KOPT-K1 (cell line): ENCODE data around the gene GTF3C1.

Experiments
- H3K27ac ChIP-seq: fragments of 200-600 bp; sonication (generic); 2 replicates; pipeline ENCODE4 v1.5.1; 2016; ENCODE audit warnings: antibody characterized with exemption, mild to moderate bottlenecking, low read depth, low read length; ENCODE audit not compliant: poor library complexity, severe bottlenecking
- H3K36me3 ChIP-seq: fragments of 200-600 bp; sonication (generic); 2 replicates; pipeline ENCODE4 v1.5.1; 2017; ENCODE audit warnings: antibody characterized with exemption, mild to moderate bottlenecking, low read length, moderate library complexity; ENCODE audit not compliant: insufficient read depth
- H3K9me3 ChIP-seq: fragments of 200-600 bp; sonication (generic); 2 replicates; pipeline ENCODE4 v1.5.1; 2017; ENCODE audit warnings: antibody characterized with exemption, low read length, mild to moderate bottlenecking; ENCODE audit not compliant: insufficient read depth, poor library complexity, severe bottlenecking

Gene GTF3C1

GRCh38 chr16:27543801-27544200 lies 5.9 kb downstream of the GTF3C1 start:
- no peak overlapping the region for H3K27ac ChIP-seq
- peaks cover 73% of the 10 kb centered on the region for H3K36me3 ChIP-seq
- H3K9me3 ChIP-seq, result no peaks in the 10 kb centered on the region

DNA sequence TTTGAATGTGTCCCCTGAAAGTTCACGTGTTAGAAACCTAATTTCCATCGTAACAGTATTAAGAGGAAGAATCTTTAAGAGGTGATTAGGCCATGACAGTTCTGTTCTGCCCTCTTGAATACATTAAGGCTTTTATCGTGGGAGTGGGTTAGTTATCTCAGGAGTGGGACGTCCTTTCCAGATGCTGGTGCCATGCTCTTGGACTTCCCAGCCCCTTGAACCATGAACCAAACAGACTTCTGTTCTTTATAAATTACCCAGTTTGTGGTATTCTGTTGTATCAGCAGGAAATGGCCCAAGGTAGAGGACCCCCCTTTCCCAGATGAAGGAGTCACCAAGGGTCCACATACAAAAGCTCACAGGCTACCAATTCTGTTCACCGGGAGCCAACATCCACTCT lies 10.1 kb downstream of the GTF3C1 start:
- Histone ChIP-seq H3K9me3 (no peaks in the 10 kb centered on the region), H3K27ac (no peak overlapping the region), H3K36me3 (peaks cover 98% of the 10 kb centered on the region)

DNA sequence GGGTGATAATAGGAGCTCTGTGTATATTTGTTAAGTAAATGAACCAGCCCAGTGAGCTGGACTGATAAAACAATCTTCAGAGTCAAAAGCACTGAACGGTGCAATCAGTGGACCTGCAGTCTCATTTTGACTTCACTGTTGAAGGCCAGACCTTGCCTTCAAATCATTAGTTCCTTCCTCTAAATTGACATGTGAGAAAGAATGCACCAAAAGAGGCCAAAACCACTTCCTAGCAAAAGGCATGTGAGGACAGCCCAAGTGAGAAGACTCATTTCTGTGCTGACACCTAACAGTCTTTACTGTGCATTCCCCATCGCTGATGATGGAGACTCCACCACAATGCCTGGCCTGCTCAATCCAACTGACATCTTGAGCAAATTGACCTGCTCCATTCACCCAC lies 10.6 kb downstream of the GTF3C1 start:
- H3K36me3 ChIP-seq, result peaks cover 98% of the 10 kb centered on the region
- H3K9me3 ChIP-seq, result no peaks in the 10 kb centered on the region
- no peak overlapping the region for H3K27ac ChIP-seq

DNA sequence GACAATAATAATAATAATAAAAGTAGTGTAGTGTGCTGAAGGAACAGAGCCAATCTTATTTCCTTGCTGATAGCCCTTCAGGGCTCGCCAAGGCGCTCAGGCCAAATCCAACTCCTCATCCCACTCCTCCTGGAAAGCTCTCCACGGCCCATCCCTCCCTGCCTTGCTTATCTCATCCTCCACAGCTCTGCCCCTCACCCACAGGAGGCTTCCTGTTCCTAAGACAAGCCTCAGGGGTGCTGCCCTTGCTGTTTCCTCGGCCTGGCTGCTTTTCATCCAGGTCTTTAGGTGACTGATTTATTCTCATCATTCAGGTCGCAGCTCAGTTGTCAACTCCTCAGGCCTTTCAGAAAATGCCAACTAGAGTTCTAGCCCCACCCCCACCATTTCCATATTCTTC lies 11.2 kb downstream of the GTF3C1 start:
- Histone ChIP-seq H3K27ac (no peak overlapping the region), H3K9me3 (no peaks in the 10 kb centered on the region), H3K36me3 (peaks cover 98% of the 10 kb centered on the region)

GRCh38 chr16:27534256-27534655 lies 15.5 kb downstream of the GTF3C1 start:
- Histone ChIP-seq H3K36me3 (peaks cover 98% of the 10 kb centered on the region), H3K9me3 (no peaks in the 10 kb centered on the region), H3K27ac (no peak overlapping the region)

GRCh38 chr16:27531826-27532800 lies 17.6 kb downstream of the GTF3C1 start:
- H3K36me3 ChIP-seq, result peaks cover 98% of the 10 kb centered on the region

GRCh38 chr16:27531186-27531585 lies 18.5 kb downstream of the GTF3C1 start:
- H3K9me3 ChIP-seq, result no peaks in the 10 kb centered on the region
- peaks cover 98% of the 10 kb centered on the region for H3K36me3 ChIP-seq
- no peak overlapping the region for H3K27ac ChIP-seq

More at GRCh38 chr16:27531826-27532800, 17.6 kb downstream of the GTF3C1 start:
- Histone ChIP-seq H3K9me3 (no peaks in the 10 kb centered on the region), H3K27ac (no peak overlapping the region)

- Histone ChIP-seq H3K27ac (no peak overlapping the region), H3K36me3 (peaks cover 98% of the 10 kb centered on the region), H3K9me3 (no peaks in the 10 kb centered on the region)
Observed at GRCh38 chr16:27529962-27530361, 19.8 kb downstream of the GTF3C1 start.

GRCh38 chr16:27528294-27528693 lies 21.4 kb downstream of the GTF3C1 start:
- Histone ChIP-seq H3K27ac (no peak overlapping the region), H3K36me3 (peaks cover 100% of the 10 kb centered on the region), H3K9me3 (no peaks in the 10 kb centered on the region)

DNA sequence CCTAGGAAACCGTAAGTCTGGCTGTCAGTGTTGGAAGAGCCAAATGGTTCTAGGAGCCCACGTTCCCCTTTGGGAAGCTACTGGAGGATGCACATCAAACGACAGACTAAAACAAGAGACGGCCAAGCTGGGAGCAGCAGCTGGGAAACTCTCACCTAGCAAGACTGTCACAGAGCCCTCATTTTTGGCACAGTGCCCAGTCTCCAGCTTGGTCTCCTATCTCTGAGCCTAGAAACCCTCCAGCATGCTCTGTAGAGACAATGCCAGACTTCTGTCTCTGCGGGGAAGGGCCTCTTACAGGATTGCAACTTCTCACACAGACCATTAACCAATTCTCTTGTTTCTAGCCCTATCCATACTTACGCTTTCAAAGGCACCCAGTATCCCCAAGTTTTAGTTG lies 23.5 kb downstream of the GTF3C1 start:
- Histone ChIP-seq H3K36me3 (peaks cover 91% of the 10 kb centered on the region), H3K27ac (no peak overlapping the region), H3K9me3 (no peaks in the 10 kb centered on the region)

DNA sequence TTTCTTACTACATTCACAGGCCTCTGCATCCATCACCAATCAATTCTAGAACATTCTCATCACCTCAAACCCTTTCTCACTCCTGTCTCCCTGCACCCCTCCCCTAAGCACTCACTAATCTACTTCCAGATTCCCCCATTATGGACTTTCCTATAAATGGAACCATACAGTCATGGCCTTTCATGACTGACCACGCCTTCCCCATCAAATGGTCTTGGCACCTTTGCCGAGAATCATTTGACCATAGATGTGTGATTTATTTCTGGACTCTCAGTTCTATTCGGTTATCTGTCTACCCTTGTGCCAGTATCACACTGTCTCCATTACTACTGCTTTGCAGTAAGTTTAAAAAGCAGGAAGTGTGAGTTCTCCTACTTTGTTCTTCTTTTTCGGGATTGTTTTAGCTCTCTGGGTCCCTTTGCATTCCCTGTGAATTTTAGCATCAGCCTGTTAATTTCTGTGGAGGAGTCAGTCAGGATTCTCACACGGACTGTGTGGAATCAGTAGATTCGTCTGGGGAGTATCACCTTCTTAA lies 27.5 kb downstream of the GTF3C1 start:
- Histone ChIP-seq H3K9me3 (no peaks in the 10 kb centered on the region), H3K27ac (no peak overlapping the region), H3K36me3 (peaks cover 77% of the 10 kb centered on the region)

DNA sequence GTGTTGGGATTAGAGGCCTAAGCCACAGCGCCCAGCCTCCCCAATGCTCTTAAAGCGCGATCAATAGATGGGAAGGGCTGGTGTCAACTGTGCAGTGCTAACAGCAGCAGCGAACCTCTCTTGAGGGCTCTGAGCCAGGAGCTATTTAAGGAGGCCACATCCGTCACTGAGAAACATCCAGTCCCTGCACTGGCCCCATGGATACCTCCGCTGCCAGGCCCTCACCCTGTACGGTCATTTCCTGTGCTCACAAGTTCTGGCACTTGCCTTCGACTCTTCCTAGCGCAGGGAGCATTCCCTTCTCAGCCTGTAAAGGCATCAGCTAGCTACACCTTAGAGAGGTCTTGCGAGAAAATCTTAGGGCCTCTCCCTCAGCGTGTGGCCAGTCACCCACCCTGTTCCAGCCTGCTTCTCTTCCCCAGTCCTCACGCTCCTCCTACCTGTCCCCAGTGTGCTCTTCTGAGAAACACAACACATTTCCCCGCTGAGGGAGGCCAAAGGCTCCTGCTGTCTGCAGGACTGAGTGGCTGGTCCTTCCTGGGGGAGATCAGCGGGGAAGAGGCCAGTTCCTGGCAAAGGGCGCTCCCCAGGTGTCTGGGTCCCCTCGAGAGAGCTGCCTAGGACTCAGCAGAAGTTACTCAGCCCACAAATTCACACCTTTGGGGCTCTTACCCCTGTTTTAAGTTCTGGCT lies 28.6 kb downstream of the GTF3C1 start:
- peaks cover 76% of the 10 kb centered on the region for H3K36me3 ChIP-seq
- no peaks in the 10 kb centered on the region for H3K9me3 ChIP-seq
- H3K27ac ChIP-seq, result no peak overlapping the region

- H3K27ac ChIP-seq, result no peak overlapping the region
- H3K36me3 ChIP-seq, result peaks cover 76% of the 10 kb centered on the region
- H3K9me3 ChIP-seq, result no peaks in the 10 kb centered on the region
Observed at GRCh38 chr16:27518226-27518625, 31.5 kb downstream of the GTF3C1 start.

DNA sequence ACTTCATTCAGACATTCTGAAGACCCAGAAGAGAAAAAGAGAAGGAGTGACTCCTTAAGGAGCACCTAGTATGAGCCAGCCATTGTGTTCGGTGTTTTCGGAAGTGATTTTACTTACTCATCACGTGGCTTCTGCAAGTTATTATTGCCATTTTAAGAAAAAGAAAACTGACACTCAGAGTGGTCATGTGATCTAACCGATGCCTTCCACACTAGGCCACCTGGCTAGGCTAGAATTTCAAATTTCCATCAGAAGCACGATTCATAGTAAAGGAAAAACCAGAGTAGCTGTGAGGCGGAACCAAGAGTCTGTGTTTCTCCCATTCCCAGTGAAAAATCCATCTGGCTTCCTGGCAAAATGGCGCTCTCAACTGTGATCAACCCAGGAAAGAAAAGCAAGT lies 32.0 kb downstream of the GTF3C1 start:
- Histone ChIP-seq H3K27ac (no peak overlapping the region), H3K36me3 (peaks cover 81% of the 10 kb centered on the region), H3K9me3 (no peaks in the 10 kb centered on the region)

DNA sequence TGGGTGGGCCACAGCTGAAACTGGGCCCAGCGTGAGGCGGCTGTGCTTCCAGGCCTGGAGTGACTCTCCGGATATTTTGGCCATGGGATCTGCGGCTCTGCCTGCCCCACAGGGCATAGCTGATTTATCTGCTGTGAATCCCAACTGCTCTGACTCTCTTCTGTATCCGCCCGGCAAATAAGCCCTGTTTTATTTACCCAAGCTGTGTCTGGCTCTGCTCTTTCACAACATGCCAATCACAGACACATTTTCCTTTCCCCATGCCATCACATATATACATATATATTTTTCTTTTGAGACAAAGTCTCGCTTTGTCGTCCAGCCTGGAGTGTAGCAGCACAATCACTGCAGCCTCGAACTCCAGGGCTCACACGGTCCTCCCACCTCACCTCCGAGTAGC lies 33.3 kb downstream of the GTF3C1 start:
- Histone ChIP-seq H3K9me3 (no peaks in the 10 kb centered on the region), H3K36me3 (peaks cover 85% of the 10 kb centered on the region), H3K27ac (no peak overlapping the region)
